Neural crest cell (in vitro differentiated cells): ENCODE data around the gene LTA. TPM values are rescaled to one million over a fixed set of nuclear protein-coding genes. Genes with fewer than 3 reads are reported as not detected.

ENCODE experiments used
- DNase-seq: peaks from one replicate; pipeline ENCODE4 v3.0.0; 2021; ENCODE audit warnings: low read depth, mixed read lengths, low spot score
- H3K27ac Mint-ChIP-seq: one replicate; pipeline ENCODE4 v1.8.0; 2021; ENCODE audit warnings: mild to moderate bottlenecking, mixed read lengths; ENCODE audit not compliant: unreplicated experiment
- H3K27me3 Mint-ChIP-seq: 2 replicates; pipeline ENCODE4 v1.8.0; 2021; ENCODE audit warnings: low read depth, mild to moderate bottlenecking, mixed read lengths
- H3K36me3 Mint-ChIP-seq: 2 replicates; pipeline ENCODE4 v1.8.0; 2021; ENCODE audit warnings: low read depth, mild to moderate bottlenecking, mixed read lengths
- H3K4me1 Mint-ChIP-seq: 2 replicates; pipeline ENCODE4 v1.8.0; 2021; ENCODE audit warnings: mixed read lengths
- H3K4me3 Mint-ChIP-seq: one replicate; pipeline ENCODE4 v1.8.0; 2021; ENCODE audit warnings: mild to moderate bottlenecking, mixed read lengths
- H3K9me3 Mint-ChIP-seq: 2 replicates; pipeline ENCODE4 v1.8.0; 2021; ENCODE audit warnings: mixed read lengths
- total RNA-seq: library from RNA; stranded (reverse); gene quantifications from 2 replicates; pipeline ENCODE4 v1.2.1, GENCODE V29; 2021
- TF ChIP-seq, protein P1 (sequence below): fragments of 200-600 bp; sonication (generic); conservative IDR thresholded peaks from 2 replicates; pipeline ENCODE4 v1.5.0; 2021; ENCODE audit warnings: antibody characterized with exemption, mild to moderate bottlenecking

Gene LTA
- total RNA-seq, 1 donor from 2014 or later: 0.26 TPM

DNA sequence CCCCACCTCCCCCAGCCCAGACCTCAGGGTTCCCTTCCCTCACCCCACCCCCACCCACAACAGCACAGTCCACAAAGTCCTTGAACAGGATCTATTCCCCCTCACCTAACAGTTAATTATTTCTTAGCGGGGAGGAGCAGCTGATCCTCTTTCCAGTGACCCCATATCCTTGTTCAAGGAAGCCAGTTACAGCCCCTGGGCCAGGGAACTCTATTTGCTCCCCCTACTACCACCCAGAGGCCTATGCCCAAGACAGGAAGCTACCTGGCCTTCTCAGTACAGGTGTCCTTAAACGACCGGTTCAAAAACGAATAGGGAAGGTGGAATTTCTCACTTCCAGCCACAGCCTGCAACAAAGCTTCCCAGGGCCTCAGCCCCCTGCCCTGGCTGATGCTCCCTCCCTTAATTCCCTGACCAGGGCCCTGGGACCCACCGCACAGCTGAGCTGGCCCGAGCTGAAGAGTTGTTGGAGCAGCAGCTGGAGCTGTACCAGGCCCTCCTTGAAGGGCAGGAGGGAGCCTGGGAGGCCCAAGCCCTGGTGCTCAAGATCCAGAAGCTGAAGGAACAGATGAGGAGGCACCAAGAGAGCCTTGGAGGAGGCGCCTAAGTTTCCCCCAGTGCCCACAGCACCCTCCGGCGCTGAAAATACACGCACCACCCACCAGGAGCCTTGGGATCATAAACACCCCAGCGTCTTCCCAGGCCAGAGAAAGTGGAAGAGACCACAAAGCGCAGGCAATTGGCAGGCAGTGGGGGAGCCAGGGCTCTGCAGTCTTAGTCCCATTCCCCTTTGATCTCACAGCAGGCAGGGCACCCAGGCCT, 42.5 kb upstream of the LTA start:
- H3K27me3 Mint-ChIP-seq: peaks cover 9% of the 10 kb centered on the region
- peaks cover 29% of the 10 kb centered on the region for H3K36me3 Mint-ChIP-seq
- peak overlapping the region; percentile 47 for H3K4me3 Mint-ChIP-seq
- peaks cover 19% of the 10 kb centered on the region for H3K4me1 Mint-ChIP-seq
- no peak overlapping the region for H3K27ac Mint-ChIP-seq
- H3K9me3 Mint-ChIP-seq: no peaks in the 10 kb centered on the region
- TF ChIP-seq, protein P1, sequence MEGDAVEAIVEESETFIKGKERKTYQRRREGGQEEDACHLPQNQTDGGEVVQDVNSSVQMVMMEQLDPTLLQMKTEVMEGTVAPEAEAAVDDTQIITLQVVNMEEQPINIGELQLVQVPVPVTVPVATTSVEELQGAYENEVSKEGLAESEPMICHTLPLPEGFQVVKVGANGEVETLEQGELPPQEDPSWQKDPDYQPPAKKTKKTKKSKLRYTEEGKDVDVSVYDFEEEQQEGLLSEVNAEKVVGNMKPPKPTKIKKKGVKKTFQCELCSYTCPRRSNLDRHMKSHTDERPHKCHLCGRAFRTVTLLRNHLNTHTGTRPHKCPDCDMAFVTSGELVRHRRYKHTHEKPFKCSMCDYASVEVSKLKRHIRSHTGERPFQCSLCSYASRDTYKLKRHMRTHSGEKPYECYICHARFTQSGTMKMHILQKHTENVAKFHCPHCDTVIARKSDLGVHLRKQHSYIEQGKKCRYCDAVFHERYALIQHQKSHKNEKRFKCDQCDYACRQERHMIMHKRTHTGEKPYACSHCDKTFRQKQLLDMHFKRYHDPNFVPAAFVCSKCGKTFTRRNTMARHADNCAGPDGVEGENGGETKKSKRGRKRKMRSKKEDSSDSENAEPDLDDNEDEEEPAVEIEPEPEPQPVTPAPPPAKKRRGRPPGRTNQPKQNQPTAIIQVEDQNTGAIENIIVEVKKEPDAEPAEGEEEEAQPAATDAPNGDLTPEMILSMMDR: no peak
- no peak for DNase-seq

DNA sequence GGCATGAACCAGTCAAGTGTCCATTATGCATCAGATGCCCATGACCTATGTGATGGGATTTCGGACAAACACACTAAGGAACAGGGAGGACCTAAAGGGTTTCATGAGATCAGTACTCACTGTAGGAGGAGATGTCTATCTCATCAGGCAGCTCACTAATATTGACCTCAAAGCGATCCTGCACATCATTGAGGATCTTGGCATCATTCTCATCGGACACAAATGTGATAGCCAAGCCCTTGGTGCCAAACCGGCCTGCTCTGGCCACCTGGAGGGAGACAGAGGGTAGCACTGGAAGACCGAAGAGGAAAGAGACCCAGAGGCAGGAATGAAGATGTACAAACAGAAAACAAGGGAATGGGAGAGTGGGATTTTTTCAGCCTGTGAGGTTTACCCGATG, 41.4 kb upstream of the LTA start:
- Mint-ChIP-seq H3K4me3 (peak overlapping the region; percentile 29), H3K27ac (no peak overlapping the region), H3K36me3 (peaks cover 38% of the 10 kb centered on the region), H3K9me3 (no peaks in the 10 kb centered on the region), H3K4me1 (peaks cover 26% of the 10 kb centered on the region), H3K27me3 (peaks cover 9% of the 10 kb centered on the region)
- TF ChIP-seq, protein P1: no peak
- DNase-seq: no peak

DNA sequence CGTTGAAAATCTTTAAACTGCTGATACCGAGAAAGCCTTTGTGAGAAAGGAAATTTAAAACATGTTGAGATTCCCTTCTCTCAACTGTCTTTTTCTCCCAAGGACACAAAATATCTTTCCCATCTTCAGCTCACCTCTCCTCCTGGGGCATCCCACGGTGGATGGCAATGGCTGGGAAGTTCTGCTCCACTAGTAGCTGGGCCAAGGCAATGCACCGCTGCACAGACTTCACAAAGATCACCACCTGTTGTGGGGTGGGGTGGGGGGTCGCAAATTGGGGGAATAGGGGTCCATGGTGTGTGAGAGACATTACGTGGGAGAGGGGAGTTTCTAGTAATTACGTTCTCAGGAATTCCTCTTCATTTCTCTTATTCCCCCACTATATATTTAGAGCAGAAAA, 40.9 kb upstream of the LTA start:
- Mint-ChIP-seq H3K27ac (no peak overlapping the region), H3K27me3 (peaks cover 9% of the 10 kb centered on the region)

DNA sequence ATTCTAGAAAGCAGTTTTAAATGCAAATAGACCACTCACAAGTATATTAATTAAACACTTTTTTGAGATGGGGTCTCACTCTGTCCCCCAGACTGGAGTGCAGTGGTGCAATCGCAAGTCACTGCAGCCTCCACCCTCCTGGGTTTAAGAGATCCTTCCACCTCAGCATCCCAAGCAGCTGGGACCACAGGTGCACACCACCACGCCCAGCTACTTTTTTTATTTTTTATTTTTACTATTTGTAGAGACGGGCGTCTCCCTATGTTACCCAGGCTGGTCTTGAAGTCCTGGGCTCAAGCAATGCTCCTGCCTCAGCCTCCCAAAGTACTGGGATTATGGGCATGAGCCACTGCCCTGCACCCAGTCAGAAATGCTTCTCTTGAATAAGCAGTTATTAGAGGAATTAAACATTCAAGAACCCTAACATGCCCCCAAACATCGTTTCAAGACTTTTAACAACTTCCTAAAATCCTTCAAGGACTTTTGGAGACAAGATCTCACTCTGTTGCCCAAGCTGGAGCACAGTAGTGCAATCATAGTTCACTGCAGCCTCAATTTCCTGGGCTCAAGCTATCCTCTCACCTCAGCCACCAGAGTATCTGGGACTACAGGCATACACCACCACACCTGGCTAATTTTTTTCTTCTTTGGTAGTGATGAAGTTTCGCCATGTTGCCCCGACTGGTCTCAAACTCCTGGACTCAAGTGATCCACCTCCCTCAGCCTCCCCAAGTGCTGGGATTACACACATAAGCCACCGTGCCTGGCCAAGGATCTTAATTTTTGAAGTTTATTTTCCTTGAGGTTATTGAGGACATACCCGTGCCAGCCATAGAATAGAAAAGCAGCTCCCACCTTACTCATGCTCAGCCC, 40.1 kb upstream of the LTA start:
- Mint-ChIP-seq H3K36me3 (peaks cover 49% of the 10 kb centered on the region), H3K27ac (no peak overlapping the region)

More for the DNA sequence above, 40.9 kb upstream of the LTA start:
- TF ChIP-seq, protein P1: no peak
- peaks cover 31% of the 10 kb centered on the region for H3K4me1 Mint-ChIP-seq
- peaks cover 43% of the 10 kb centered on the region for H3K36me3 Mint-ChIP-seq
- H3K9me3 Mint-ChIP-seq: no peaks in the 10 kb centered on the region
- H3K4me3 Mint-ChIP-seq: no peak overlapping the region
- no peak for DNase-seq

More for the DNA sequence above, 40.1 kb upstream of the LTA start:
- no peaks in the 10 kb centered on the region for H3K9me3 Mint-ChIP-seq
- H3K4me3 Mint-ChIP-seq: peak overlapping the region; percentile 11
- H3K27me3 Mint-ChIP-seq: peaks cover 9% of the 10 kb centered on the region
- H3K4me1 Mint-ChIP-seq: peaks cover 36% of the 10 kb centered on the region
- TF ChIP-seq, protein P1: no peak
- no peak for DNase-seq
